HG03066 (cell line): Measurements from ENCODE around the gene PTPRD.

Experiments used
- ATAC-seq: cut with Tn5 transposase; IDR thresholded peaks from one replicate; pipeline ENCODE4 v1.9.1; 2021; ENCODE audit warnings: low read depth; ENCODE audit not compliant: unreplicated experiment

Gene PTPRD

DNA sequence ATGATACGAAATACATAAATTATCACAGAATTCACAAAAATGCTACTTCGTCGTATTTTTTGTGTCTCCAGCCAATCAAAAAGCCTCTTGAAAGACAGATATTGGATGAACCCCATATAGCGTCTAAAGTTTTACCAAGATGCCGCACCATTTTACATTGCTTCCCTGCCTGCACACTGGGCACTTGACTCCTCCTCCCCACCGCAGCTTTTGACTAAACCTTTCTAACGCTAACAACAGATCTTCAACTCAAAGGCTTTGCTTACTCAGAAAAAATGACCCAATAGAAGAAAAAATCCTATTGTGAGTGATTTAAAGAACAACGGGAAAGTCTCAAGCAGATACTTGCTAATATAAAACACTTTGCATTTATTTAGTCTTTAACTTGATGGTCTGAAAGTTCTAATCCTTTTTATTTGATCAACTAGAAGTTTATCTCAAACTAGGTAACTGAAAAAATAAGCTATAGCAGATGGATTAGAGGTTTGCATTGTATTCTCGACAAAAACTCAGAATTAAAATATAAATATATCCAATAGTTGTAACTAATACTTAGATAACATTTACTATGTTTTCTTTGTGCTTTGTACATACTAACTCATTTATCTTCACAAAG, 2204.1 kb downstream of the PTPRD start:
- ATAC-seq: no peak

DNA sequence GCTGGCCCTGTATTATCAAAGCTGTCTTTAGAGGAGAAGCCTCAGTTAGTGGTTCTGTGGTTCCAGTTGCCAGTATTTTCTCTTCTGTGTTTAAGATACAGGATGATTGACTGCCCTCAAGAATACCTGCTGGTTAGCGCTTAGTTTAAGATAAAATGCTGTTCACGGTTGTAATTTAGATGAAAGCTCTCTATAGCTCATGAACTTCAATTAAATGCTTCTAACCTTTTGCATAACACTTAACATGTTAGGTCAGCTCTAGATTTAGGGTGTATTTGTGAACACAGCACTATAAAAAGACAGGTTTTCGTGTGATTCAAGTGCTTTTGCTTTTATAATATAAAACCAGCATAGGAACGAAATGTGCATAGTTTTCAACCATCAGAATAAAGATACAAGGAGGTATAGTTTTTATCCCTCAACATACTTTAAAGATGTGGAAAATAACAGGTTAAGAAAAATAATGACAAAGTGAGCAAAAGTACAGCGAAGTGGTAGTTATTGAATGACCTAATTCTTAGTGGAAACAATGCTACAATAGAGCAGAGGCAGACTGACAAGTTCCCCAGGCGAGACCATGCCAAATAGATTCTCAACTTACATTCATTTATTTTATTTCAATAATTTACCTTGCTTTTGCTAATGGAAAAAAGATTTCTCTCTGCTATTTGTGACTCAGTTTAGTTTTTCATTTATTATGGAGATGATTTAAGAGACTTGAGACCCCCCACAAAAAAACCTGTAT, 2210.7 kb downstream of the PTPRD start:
- ATAC-seq: no peak

DNA sequence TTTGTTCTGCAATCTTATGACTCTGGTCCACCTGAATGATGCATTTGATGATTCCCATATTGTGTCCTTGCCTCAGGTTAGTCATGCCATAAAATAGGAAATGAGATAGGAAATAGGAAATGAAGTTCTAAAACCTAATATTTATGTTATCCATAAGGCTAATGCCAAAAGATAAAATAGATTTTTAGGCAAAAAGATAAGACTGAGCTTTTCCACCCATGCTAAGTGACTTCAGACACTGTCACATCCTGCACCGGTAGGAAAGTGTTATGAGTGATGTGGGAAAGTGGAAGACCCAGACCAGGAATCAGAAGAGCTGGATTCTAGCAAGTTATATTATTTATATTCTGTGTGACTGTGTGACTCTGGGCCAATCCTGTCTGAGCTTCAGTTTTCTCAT, 2212.4 kb downstream of the PTPRD start:
- no peak for ATAC-seq

DNA sequence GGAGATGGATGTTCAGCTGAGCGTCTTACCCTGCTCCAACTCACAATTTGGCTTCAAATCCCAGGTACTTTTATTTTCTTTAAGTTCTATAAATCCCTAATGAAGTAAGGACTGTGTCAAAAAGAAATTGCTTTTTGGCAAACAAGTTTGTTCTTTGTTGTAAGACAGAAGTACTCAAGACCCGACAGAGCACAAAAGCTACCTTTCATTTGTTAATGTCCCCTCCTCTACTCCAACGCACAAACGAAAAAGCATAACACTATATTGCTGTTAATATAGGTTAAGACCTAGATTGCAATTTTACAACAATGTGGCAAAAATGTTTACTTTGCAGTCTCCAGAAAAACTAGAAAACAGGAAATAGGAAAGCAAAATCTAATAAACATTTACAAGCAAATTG, 2217.8 kb downstream of the PTPRD start:
- ATAC-seq: no peak

DNA sequence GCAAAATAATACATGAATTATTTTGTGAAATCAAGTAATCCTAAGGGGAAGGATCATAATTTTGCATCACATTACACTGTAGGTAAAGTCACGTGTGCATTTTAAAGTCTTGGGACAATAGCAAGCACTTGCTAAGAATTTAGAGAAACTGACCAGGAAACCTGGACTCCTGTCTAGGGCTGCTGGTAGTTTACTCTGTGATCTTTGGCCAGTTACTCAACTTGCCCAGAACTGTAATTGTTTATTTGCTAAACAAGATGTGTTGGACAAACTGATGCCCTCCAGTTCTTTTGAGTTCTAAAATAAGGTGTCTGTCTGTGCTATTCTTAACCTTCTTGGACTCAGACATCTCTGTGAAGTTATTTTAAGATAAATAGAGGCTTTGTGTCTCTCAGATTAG, 2218.5 kb downstream of the PTPRD start:
- no peak for ATAC-seq

DNA sequence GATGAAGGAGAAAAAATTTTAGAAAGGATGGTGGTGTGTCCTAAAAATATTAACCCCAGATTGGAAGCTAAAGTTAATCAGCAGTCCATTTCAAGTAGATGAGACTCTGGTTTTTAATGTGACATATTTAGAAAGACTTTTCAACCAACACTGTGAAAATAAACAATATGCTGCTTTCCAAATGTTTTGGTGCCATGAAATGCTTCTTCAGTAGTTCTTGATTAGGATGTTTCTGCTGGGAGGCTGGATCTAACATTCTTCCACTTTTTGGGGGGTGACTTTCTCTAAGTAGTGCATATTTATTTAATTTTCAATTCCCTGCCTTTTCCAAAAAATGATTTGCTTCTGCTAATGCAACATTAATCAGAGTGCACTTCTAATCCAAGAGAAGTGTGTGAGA, 2219.9 kb downstream of the PTPRD start:
- ATAC-seq: no peak

DNA sequence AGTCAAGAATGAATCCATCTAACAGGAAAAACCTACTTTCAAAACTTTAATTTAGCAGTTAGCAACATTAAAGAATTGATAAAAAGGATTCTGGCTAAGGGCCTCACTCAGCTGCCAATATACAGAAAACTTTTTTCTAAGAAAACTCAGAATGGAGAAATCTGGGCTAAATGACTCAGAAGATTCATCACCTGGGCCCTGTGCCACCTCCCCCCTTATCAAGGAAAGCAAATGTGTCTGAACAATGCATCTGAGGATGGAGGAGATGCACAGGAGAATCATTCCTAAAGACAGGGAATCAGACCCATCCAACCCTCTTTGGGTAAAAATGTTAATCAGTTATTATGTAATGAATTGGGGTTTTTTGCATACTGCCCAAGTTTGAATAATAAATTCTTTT, 2221.2 kb downstream of the PTPRD start:
- no peak for ATAC-seq

DNA sequence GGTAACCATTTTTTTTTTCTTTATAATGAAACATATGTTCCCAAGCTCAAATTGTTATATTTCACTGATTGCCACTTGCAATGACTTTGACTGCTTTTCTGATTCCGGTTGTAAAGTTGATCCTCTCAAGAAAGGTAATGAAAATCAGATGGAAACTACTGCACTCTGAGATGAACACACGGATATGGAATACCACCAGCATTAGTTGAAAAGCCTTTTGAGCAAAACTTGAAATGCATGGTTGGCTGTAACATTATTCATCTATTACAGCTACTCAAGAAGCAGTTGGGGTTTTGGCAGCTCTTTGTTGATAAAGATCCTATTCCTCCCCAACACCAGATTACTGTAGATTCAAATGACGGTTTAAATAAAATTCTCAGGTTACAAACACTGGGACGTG, 2221.7 kb downstream of the PTPRD start:
- no peak for ATAC-seq

DNA sequence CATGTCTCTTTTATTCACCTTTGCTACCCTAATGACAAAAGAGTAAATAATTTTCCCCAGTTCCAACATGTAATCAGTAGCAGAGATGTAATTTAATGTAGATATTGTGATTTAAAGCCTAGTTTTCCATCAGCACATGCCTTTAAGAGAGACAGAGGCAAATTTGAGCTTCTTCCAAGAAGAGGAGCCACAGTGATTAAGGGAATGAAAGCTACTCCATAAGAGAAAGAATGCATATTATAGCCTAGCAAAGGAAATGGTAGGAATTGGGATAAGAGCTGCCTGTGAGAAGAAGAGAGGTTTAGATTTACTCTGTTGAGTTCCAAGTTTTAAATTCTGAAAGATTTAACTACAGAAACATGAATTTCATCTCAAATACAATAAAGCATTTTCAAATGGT, 2222.2 kb downstream of the PTPRD start:
- ATAC-seq: no peak

DNA sequence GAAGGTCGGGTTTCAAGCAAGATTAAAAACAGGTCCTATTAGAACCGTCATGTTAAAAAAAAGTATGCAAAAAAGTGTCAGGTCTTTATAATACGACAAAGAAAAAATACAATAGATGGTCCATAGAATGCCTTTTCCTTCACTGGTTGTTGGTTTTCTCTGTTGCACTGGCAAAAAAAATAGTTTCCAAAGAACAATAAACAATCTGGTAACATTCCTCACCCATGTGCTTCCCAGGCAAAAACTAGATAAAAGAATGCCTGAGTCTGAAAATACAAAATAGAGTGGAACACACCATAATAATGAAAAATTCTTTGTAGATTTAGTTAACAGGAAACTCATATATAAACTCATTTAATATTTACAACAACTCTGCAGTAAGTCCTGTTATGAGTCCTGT, 2223.3 kb downstream of the PTPRD start:
- no peak for ATAC-seq

DNA sequence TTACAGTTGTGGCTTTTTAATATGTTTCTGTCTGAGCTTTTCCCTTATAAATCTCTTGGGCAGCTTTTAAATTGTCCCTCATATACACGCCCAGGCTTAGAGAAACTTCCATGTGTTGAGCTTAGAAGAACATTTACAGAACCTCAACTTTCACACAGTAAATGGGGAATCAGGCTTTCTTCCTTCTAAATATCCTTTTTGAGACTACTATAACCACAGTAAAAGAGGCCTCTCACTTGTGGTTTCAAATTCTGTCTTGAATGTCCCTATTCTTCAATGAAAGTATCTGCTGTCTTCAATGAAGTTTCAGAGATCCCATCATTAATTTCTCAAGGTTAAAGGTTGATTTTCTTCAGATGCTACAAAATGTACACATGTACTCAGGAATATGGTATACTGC, 2224.7 kb downstream of the PTPRD start:
- ATAC-seq: no peak

DNA sequence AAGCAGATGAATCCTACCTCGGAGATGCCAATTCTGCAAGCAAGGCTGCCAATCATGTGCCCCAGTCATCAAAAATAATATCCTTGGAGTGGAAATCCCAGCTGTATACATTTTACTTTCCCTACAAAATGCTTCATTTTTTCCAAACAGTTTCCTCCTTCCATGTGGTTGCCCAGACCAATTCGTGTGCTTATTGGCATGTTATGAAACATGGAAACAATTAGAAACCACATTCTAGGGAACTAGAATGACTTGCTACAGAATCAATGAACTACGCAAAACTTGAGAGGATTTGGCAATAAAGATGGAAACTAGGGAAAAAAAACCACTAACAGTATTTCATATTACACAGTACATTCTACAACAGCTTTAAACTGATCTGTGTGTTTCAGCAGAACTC, 2228.7 kb downstream of the PTPRD start:
- no peak for ATAC-seq

DNA sequence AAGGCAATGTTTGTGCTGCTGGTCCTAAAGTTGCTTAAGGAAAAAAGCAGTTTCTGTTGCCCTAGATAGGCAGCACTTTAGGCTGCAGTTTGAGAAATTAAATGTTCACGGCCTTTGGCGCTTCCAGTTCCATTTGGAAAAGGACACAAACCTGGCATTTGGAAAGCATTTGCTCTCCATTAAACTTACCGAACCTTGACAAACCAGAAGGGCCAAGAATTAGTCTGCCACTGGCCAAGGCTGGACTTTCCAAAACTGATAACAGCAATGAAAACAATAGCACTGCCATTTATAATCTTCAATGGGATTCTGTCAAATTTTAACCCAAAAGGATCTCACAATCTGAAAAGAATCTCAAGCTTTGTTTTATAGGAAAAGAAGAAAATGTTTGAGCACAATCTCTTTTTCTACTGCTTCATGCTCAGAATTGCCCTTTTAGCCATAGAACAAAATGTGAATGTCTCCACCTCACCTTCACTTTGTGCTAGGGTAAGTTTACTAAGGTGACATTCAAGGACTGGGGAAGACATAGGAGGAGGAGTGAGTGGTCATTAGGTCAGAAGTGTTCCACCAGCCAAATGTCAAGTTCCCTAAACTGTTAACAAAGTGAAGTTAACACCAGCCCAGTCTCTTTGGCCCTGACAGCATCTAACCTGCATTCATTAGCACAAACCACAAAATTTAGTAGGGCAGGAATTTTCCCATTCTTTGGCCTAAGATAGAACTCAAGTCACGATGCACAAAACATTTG, 2229.8 kb downstream of the PTPRD start:
- no peak for ATAC-seq

DNA sequence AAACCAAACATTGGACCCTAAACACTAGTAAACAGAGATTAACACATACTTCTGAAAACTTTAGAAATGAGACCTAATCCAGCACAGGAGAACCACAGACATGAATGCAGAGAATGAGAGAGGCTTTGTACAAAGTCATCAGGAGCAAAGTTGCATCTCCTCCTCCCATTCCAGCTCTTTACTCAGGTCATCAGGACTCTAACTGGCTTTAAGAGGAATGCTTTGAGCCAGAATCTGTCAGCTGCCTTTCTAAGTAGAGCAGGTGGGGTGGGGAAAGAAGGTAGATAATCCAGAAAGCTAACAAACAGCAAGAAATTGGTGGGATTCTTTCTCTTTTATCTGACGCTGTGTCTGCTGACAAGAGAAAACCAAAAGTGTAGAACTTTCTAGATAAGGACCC, 2230.5 kb downstream of the PTPRD start:
- no peak for ATAC-seq

DNA sequence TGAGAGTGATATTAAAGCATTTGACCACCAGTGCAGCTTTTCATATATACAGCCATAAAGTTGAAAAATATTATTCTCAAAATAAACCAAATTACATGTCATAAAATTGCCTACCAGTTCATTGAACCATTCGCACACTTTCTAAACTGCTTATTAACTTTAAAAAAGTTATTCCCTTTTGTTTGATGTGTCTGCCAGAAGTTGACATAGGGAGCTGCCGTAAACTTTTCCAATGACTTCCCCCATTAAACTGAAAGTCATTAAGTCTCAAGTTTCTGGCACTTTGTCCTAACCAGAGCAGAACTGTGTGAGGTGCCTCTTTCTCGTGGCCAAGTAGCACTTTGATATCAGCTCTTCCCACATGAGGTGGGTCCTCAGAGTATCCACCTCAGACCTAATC, 2231.2 kb downstream of the PTPRD start:
- ATAC-seq: no peak

DNA sequence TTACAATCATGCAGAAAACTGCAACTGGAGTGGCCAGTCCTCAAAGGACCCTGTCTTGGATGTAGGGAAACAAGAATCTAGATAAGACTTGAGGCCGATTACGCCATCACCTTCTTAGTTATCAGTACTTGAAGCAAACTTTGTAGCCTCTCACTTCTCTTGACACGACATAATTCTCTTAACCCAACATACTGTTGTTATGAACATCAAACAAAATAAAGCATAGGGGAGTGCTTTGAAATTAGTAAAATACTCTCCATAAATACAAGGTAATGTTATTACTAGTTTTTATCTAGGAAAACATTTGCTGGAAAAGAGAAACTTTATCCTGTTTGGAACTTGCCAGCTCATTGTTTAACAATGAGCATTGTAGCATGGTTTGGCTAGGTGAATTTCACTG, 2238.3 kb downstream of the PTPRD start:
- ATAC-seq: no peak

DNA sequence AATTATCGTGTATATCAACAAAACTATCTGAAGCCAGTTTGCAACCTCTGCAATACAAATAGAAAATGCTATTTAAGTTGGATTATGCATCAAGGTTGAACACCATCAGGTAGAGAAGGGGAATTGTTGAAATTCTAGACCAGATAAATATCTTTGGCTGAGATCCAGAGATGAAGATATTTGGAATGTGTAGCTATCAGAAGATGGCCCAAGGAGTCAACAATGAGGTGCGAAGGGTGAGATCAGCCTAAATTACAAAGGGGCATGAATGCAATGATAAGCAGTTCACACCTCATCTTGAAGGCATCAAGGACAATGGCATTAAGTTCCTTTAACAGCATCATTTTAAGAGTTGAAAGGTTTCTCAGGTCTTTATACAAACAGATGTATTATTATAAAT, 2241.1 kb downstream of the PTPRD start:
- no peak for ATAC-seq

DNA sequence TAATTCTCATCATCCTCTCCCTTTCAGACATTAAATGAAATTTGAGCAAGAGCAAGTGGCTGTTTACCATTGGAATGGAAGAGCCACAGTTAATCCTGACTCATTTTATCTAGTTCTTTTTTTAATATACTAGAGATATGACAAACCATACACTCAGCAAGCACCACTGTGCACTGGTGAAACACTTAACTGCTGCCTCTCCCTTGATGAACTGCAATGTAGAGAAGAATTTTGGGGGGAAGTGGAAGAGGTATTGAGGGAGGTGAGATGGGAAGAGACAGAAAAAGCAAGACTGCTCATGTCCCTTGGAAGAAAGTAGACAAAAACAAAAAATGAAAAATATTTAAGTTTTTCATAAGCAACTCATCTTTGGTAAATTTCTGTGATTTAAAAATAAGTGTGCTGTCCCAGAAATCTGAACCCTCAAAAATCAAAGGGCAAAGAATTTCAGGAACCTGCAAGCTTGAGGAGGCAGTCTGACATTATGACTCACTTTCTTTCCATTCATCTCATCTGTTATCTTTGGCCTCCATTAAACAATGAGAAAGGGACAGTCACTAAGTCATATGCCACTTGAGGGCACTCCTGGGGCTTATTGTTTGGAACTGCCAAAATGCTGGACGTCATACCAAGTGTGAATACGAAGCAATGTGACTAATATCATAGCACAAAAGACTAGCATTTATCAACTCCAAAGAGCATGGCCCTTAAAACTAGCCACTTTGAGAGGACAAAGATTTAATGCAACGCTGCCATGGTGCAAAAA, 2246.5 kb downstream of the PTPRD start:
- no peak for ATAC-seq

DNA sequence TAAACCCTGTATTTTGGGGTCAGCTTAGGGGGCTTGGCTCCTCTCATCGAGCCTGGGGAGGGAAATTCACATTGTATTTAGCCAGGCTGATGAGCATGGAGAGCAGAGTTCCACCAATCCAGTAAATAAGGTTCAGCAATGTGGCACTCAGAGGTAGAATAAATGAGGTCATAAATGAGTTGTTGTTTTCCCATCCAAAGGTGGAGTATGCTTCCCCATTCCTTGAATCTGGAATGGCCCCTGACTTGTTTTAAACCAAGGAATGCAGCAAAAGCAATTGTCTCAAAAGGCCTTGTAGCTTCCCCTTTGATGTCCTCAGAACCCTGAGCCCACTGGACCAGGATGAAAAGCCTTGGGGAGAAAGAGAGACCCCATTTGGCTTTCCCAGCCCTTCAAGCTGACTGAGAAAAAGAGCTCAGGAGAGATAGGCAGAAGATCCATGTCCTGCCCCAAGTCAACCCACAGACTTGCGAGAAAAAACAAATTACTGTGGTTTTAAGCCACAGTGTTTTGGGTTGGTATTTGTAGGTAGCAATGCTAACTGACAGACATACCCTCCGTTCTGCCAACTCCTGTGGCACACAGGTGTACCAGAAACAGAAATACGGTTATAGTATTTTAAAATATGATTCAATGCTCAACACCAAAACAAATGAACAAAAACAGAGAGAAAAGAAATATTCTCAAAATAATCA, 2247.2 kb downstream of the PTPRD start:
- ATAC-seq: no peak

DNA sequence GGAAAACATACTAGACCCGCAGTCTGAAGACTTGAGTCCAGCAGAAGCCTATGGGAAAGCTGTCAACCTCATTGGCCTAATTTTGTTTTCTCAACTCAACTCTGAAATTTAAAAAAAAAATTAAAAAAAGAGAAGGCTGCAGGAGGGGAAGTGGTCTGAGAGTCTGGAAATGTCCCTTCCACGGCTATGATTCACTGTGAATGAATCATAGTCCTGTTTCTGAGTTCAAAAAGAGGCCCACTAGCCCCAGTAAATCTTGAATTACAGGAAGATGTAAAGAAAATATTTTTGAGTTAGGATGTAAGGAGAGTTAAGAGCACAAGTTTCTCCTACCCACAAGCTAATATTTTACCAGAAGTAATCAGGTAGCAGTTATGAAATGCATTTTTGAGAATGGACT, 2247.8 kb downstream of the PTPRD start:
- no peak for ATAC-seq
